HEK293 (cell line): ENCODE data around the gene MN1.

Source experiments
- PATZ1 ChIP-seq: fragments of 450-650 bp; formaldehyde crosslinking; IDR thresholded peaks from 2 replicates; pipeline ENCODE4 v1.5.1; 2016; ENCODE audit warnings: missing biosample characterization, missing genetic modification characterization
- TRIM28 ChIP-seq: IDR thresholded peaks from 2 replicates; pipeline ENCODE4 v1.6.1; 2011; ENCODE audit warnings: low read length, control low read depth, borderline replicate concordance
- ZBTB44 ChIP-seq: fragments of 450-650 bp; IDR thresholded peaks from 2 replicates; pipeline ENCODE4 v1.5.1; 2018; ENCODE audit warnings: missing biosample characterization, mild to moderate bottlenecking, missing genetic modification characterization
- ZBTB48 ChIP-seq: fragments of 450-650 bp; formaldehyde crosslinking; IDR thresholded peaks from 2 replicates; pipeline ENCODE4 v1.5.1; 2016; ENCODE audit warnings: missing biosample characterization, missing genetic modification characterization
- ZBTB7A ChIP-seq: fragments of 450-650 bp; formaldehyde crosslinking; IDR thresholded peaks from 2 replicates; pipeline ENCODE4 v1.5.1; 2016; ENCODE audit warnings: low read depth, missing biosample characterization, missing genetic modification characterization
- ZFP41 ChIP-seq: fragments of 450-650 bp; formaldehyde crosslinking; IDR thresholded peaks from 2 replicates; pipeline ENCODE4 v1.5.1; 2016; ENCODE audit warnings: missing biosample characterization, missing genetic modification characterization, borderline replicate concordance
- ZNF274 ChIP-seq, 2 experiments: fragments of 200-500 bp in 1 of 2; fragments of 450-650 bp in 1 of 2; sonication (Bioruptor generic) in 1 of 2; formaldehyde crosslinking in 1 of 2; IDR thresholded peaks; 2 replicates each; pipeline versions ENCODE4 v1.5.1 to v1.6.1; 2014 to 2016; ENCODE audit warnings: borderline replicate concordance in 1 of 2, inconsistent platforms in 1 of 2, low read length in 1 of 2, missing biosample characterization in 1 of 2, missing genetic modification characterization in 1 of 2
- ZNF544 ChIP-seq: fragments of 450-650 bp; formaldehyde crosslinking; IDR thresholded peaks from 2 replicates; pipeline ENCODE4 v1.5.0; 2017; ENCODE audit warnings: missing biosample characterization, missing genetic modification characterization
- ZNF660 ChIP-seq: fragments of 450-650 bp; IDR thresholded peaks from 2 replicates; pipeline ENCODE4 v1.5.1; 2018; ENCODE audit warnings: missing biosample characterization, mild to moderate bottlenecking, missing genetic modification characterization
- ZNF776 ChIP-seq: fragments of 450-650 bp; formaldehyde crosslinking; IDR thresholded peaks from 2 replicates; pipeline ENCODE4 v1.5.0; 2017; ENCODE audit warnings: missing biosample characterization, missing genetic modification characterization, borderline replicate concordance
- ZNF785 ChIP-seq: fragments of 450-650 bp; formaldehyde crosslinking; IDR thresholded peaks from 2 replicates; pipeline ENCODE4 v1.5.1; 2016; ENCODE audit warnings: missing biosample characterization, missing genetic modification characterization
- ZSCAN5A ChIP-seq: fragments of 450-650 bp; formaldehyde crosslinking; IDR thresholded peaks from 2 replicates; pipeline ENCODE4 v1.5.1; 2016; ENCODE audit warnings: missing biosample characterization, missing genetic modification characterization
- TF ChIP-seq, protein P1 (sequence below): fragments of 450-650 bp; formaldehyde crosslinking; IDR thresholded peaks from 2 replicates; pipeline ENCODE4 v1.5.1; 2016; ENCODE audit warnings: missing biosample characterization, missing genetic modification characterization

DNA sequence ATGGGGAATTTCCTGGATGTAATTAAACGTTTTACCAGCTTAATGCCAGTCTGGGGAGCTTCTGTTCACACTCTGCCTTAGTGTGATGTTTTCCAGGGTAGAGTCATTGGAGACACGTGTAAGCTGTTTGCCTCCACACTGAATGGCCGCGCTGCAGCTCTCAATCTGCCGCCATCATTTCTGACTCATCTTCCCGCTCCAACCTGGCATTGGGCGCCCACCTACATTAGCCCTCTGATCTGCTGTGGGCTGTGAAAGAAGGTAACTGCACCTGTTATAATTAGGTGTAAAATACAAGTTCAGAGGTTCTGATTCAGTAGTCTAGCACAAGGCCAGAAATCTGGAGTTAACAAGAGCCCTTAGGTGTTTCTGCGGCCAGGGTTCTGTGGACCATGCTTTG, 54.6 kb downstream of the MN1 start:
- TF ChIP-seq ZNF274 (IDR thresholded peaks at IDR 0.05; ENCODE audit: low read length), result no peak
- no peak for TF ChIP-seq ZNF274 (tag by site-specific recombination; IDR thresholded peaks at IDR 0.05; ENCODE audit: borderline replicate concordance)
- no peak for TF ChIP-seq ZBTB48 (tag by site-specific recombination)
- no peak for TF ChIP-seq ZBTB44 (tag by site-specific recombination)
- TF ChIP-seq, protein P1, sequence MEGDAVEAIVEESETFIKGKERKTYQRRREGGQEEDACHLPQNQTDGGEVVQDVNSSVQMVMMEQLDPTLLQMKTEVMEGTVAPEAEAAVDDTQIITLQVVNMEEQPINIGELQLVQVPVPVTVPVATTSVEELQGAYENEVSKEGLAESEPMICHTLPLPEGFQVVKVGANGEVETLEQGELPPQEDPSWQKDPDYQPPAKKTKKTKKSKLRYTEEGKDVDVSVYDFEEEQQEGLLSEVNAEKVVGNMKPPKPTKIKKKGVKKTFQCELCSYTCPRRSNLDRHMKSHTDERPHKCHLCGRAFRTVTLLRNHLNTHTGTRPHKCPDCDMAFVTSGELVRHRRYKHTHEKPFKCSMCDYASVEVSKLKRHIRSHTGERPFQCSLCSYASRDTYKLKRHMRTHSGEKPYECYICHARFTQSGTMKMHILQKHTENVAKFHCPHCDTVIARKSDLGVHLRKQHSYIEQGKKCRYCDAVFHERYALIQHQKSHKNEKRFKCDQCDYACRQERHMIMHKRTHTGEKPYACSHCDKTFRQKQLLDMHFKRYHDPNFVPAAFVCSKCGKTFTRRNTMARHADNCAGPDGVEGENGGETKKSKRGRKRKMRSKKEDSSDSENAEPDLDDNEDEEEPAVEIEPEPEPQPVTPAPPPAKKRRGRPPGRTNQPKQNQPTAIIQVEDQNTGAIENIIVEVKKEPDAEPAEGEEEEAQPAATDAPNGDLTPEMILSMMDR, result no peak
- no peak for TF ChIP-seq ZNF776 (tag by site-specific recombination)
- no peak for TF ChIP-seq ZBTB7A (tag by site-specific recombination)
- no peak for TF ChIP-seq TRIM28
- TF ChIP-seq PATZ1 (tag by site-specific recombination), result no peak
- no peak for TF ChIP-seq ZNF544
- TF ChIP-seq ZNF660, result no peak
- no peak for TF ChIP-seq ZFP41 (tag by site-specific recombination)
- TF ChIP-seq ZNF785 (tag by site-specific recombination), result no peak
- no peak for TF ChIP-seq ZSCAN5A (tag by site-specific recombination)
